GM19455 (cell line): Measurements from ENCODE around the gene SATL1.
A peak's percentile ranks its signal among the peaks of the same experiment; 100 is the strongest.
"Not testable (repeated sequence)": the region's sequence is repeated elsewhere in the genome, so short reads cannot be mapped to it uniquely, and the experiment has no call there.

ENCODE experiments used
- ATAC-seq: cut with Tn5 transposase; IDR thresholded peaks from one replicate; pipeline ENCODE4 v1.9.1; 2021; ENCODE audit not compliant: unreplicated experiment

SATL1 gene

GRCh38 chrX:85243761-85244449 lies at the start of gene SATL1, which contains the start of gene ZNF711:
Gene SATL1 (minus strand): TSS chrX:85243779. CDS start chrX:85108968, 134,811 bp downstream.
Gene ZNF711 (plus strand): TSS chrX:85243991. CDS start chrX:85247573, 3,582 bp downstream.
- ATAC-seq = peak; percentile 68

GRCh38 chrX:85288992-85289723 lies 45.6 kb upstream of the SATL1 start:
- no peak for ATAC-seq

- not testable (repeated sequence) for ATAC-seq
Measured at GRCh38 chrX:85285286-85285685, 41.7 kb upstream of the SATL1 start.

GRCh38 chrX:85244450-85245211 lies 1.1 kb upstream of the SATL1 start:
- peak; percentile 54 for ATAC-seq

GRCh38 chrX:85243155-85243554 lies 424 bp downstream of the SATL1 start:
- ATAC-seq = no peak

- ATAC-seq = no peak
Measured at GRCh38 chrX:85223359-85223758, 20.2 kb downstream of the SATL1 start.

GRCh38 chrX:85221361-85221760 lies 22.2 kb downstream of the SATL1 start:
- no peak for ATAC-seq

- ATAC-seq = no peak
Measured at GRCh38 chrX:85215946-85216345, 27.6 kb downstream of the SATL1 start.

GRCh38 chrX:85213792-85214530 lies 29.6 kb downstream of the SATL1 start:
- ATAC-seq = no peak

- ATAC-seq = no peak
Measured at GRCh38 chrX:85203461-85203970, 40.1 kb downstream of the SATL1 start.

- ATAC-seq = no peak
Measured at GRCh38 chrX:85196319-85196718, 47.3 kb downstream of the SATL1 start.

GRCh38 chrX:85159644-85160043 lies 83.9 kb downstream of the SATL1 start:
- ATAC-seq = no peak

- ATAC-seq = no peak
Measured at GRCh38 chrX:85140964-85141363, 102.6 kb downstream of the SATL1 start.

- ATAC-seq = no peak
Measured at GRCh38 chrX:85139422-85139821, 104.2 kb downstream of the SATL1 start.

- no peak for ATAC-seq
Measured at GRCh38 chrX:85136409-85136808, 107.2 kb downstream of the SATL1 start.

GRCh38 chrX:85115252-85115651 lies 128.3 kb downstream of the SATL1 start:
- ATAC-seq = no peak

GRCh38 chrX:85114776-85115175 lies 128.8 kb downstream of the SATL1 start:
- ATAC-seq = no peak

- no peak for ATAC-seq
Measured at GRCh38 chrX:85114171-85114570, 129.4 kb downstream of the SATL1 start.

GRCh38 chrX:85113746-85114145 lies 129.8 kb downstream of the SATL1 start:
- no peak for ATAC-seq

GRCh38 chrX:85112293-85112692 lies 131.3 kb downstream of the SATL1 start:
- ATAC-seq = no peak

GRCh38 chrX:85111347-85111746 lies 132.2 kb downstream of the SATL1 start:
- no peak for ATAC-seq
